Neural cell (in vitro differentiated cells): ENCODE measurements around the gene WDR13. TPM values are rescaled to one million over a fixed set of nuclear protein-coding genes. Genes with fewer than 3 reads are reported as not detected.

Experiments
- H2AFZ ChIP-seq: fragments of 200-600, 300-800 bp; sonication (generic), shearing (Covaris generic); 2 replicates; pipeline ENCODE4 v1.6.0; 2014; ENCODE audit warnings: low read depth, mild to moderate bottlenecking, antibody characterized with exemption, low read length, moderate library complexity
- H3F3A ChIP-seq: fragments of 200-600 bp; shearing (Covaris generic); 2 replicates; pipeline ENCODE4 v1.6.1; 2016; ENCODE audit warnings: mild to moderate bottlenecking, moderate library complexity, mixed read lengths, antibody characterized with exemption, low read length; ENCODE audit not compliant: insufficient read depth, poor library complexity, severe bottlenecking
- H3K27ac ChIP-seq: fragments of 200-600, 300-800 bp; sonication (generic), shearing (Covaris generic); 2 replicates; pipeline ENCODE4 v1.5.1; 2014; ENCODE audit warnings: mild to moderate bottlenecking, low read length, moderate library complexity
- H3K27me3 ChIP-seq: fragments of 300-800, 200-600 bp; sonication (generic), shearing (Covaris generic); 2 replicates; pipeline ENCODE4 v1.6.0; 2014; ENCODE audit warnings: mild to moderate bottlenecking, low read depth, low read length, moderate library complexity; ENCODE audit not compliant: insufficient read depth
- H3K36me3 ChIP-seq: fragments of 300-800, 200-600 bp; sonication (generic), shearing (Covaris generic); 2 replicates; pipeline ENCODE4 v1.5.1; 2014; ENCODE audit warnings: mild to moderate bottlenecking, antibody characterized with exemption, low read length, moderate library complexity; ENCODE audit not compliant: insufficient read depth
- H3K4me2 ChIP-seq: fragments of 300-800, 200-600 bp; sonication (generic), shearing (Covaris generic); 2 replicates; pipeline ENCODE4 v1.6.0; 2014; ENCODE audit warnings: mild to moderate bottlenecking, low read length
- H3K4me3 ChIP-seq: fragments of 300-800, 200-600 bp; sonication (generic), shearing (Covaris generic); 2 replicates; pipeline ENCODE4 v1.5.1; 2014; ENCODE audit warnings: mild to moderate bottlenecking, low read length, moderate library complexity
- H3K79me2 ChIP-seq: fragments of 200-600 bp; shearing (Covaris generic); replicated peaks from 2 replicates; pipeline ENCODE4 v1.6.0; 2014; ENCODE audit warnings: mild to moderate bottlenecking, low read length, moderate library complexity; ENCODE audit not compliant: insufficient read depth
- H3K9ac ChIP-seq: fragments of 300-800, 200-600 bp; sonication (generic), shearing (Covaris generic); 2 replicates; pipeline ENCODE4 v1.6.1; 2016; ENCODE audit warnings: mild to moderate bottlenecking, low read length, mixed read lengths
- H3K9me2 ChIP-seq: fragments of 200-600 bp; shearing (Covaris generic); 2 replicates; pipeline ENCODE4 v1.6.1; 2016; ENCODE audit warnings: mild to moderate bottlenecking, low read length, mixed read lengths; ENCODE audit not compliant: insufficient read depth
- H3K9me3 ChIP-seq: fragments of 200-600, 300-800 bp; sonication (generic), shearing (Covaris generic); 2 replicates; pipeline ENCODE4 v1.6.1; 2016; ENCODE audit warnings: mild to moderate bottlenecking, mixed run types, low read length, moderate library complexity, mixed read lengths
- H4K20me1 ChIP-seq: fragments of 200-600 bp; shearing (Covaris generic); 2 replicates; pipeline ENCODE4 v1.6.1; 2016; ENCODE audit warnings: mild to moderate bottlenecking, mixed run types; ENCODE audit not compliant: insufficient read depth
- CTCF ChIP-seq: fragments of 450-650 bp; IDR thresholded peaks from 2 replicates; pipeline ENCODE4 v1.5.1; 2014; ENCODE audit warnings: antibody characterized with exemption, mild to moderate bottlenecking, moderate library complexity; ENCODE audit not compliant: poor library complexity, severe bottlenecking
- EP300 ChIP-seq: fragments of 450-650 bp; conservative IDR thresholded peaks from 2 replicates; pipeline ENCODE4 v1.6.1; 2014; ENCODE audit warnings: antibody characterized with exemption, mild to moderate bottlenecking, moderate library complexity; ENCODE audit not compliant: poor library complexity, severe bottlenecking
- EZH2 ChIP-seq: fragments of 200-600, 300-800 bp; shearing (Covaris generic), sonication (generic); IDR thresholded peaks from 2 replicates; pipeline ENCODE4 v1.6.1; 2014; ENCODE audit warnings: antibody characterized with exemption, low read length, borderline replicate concordance, mild to moderate bottlenecking; ENCODE audit not compliant: insufficient read depth, poor library complexity, severe bottlenecking
- MXI1 ChIP-seq: fragments of 450-650 bp; conservative IDR thresholded peaks from 2 replicates; pipeline ENCODE4 v1.6.1; 2014; ENCODE audit warnings: antibody characterized with exemption, mild to moderate bottlenecking; ENCODE audit not compliant: poor library complexity, severe bottlenecking
- POLR2AphosphoS5 ChIP-seq: IDR thresholded peaks from 2 replicates; pipeline ENCODE4 v1.6.1; 2012
- RAD21 ChIP-seq: fragments of 450-650 bp; conservative IDR thresholded peaks from 2 replicates; pipeline ENCODE4 v1.6.1; 2014; ENCODE audit warnings: antibody characterized with exemption, mild to moderate bottlenecking, moderate library complexity
- REST ChIP-seq: IDR thresholded peaks from 2 replicates; pipeline ENCODE4 v1.6.1; 2012; ENCODE audit warnings: borderline replicate concordance
- SMC3 ChIP-seq: fragments of 450-650 bp; conservative IDR thresholded peaks from 2 replicates; pipeline ENCODE4 v1.6.1; 2014; ENCODE audit warnings: antibody characterized with exemption, mild to moderate bottlenecking, moderate library complexity; ENCODE audit not compliant: poor library complexity
- TAF1 ChIP-seq: IDR thresholded peaks from 2 replicates; pipeline ENCODE4 v1.6.1; 2012; ENCODE audit warnings: low read depth
- polyA plus RNA-seq: library from polyadenylated mRNA; depleted of rRNA; stranded (reverse); fragments of >200 nt; gene quantifications from 2 replicates; pipeline ENCODE4 v1.2.3, GENCODE V29; 2014

Gene WDR13
- polyA plus RNA-seq, 1 donor from 2014 or later, result 210 TPM

GRCh38 chrX:48595929-48596328, 1.4 kb upstream of the WDR13 start:
- no peaks in the 10 kb centered on the region for H3K9me3 ChIP-seq
- H2AFZ ChIP-seq, result no peak overlapping the region
- no peak overlapping the region for H3K4me3 ChIP-seq
- TF ChIP-seq POLR2AphosphoS5 (no peak), EP300 (no peak), CTCF (no peak), MXI1 (no peak), EZH2 (no peak), RAD21 (no peak), REST (no peak), TAF1 (no peak)
- H3K9ac ChIP-seq, result no peak overlapping the region
- no peaks in the 10 kb centered on the region for H3K9me2 ChIP-seq
- no peaks in the 10 kb centered on the region for H4K20me1 ChIP-seq
- no peaks in the 10 kb centered on the region for H3K27me3 ChIP-seq
- no peak overlapping the region for H3K27ac ChIP-seq
- no peaks in the 10 kb centered on the region for H3F3A ChIP-seq
- no peaks in the 10 kb centered on the region for H3K36me3 ChIP-seq
- no peaks in the 10 kb centered on the region for H3K79me2 ChIP-seq
- no peak overlapping the region for H3K4me2 ChIP-seq

- Histone ChIP-seq H3K27ac (peak overlapping the region; percentile 97), H3K79me2 (no peaks in the 10 kb centered on the region), H2AFZ (no peak overlapping the region), H3K9ac (peak overlapping the region; percentile 96), H3K4me2 (peak overlapping the region; percentile 35), H3K9me3 (no peaks in the 10 kb centered on the region), H4K20me1 (no peaks in the 10 kb centered on the region), H3K36me3 (no peaks in the 10 kb centered on the region), H3K4me3 (peak overlapping the region; percentile 89), H3K9me2 (no peaks in the 10 kb centered on the region), H3F3A (no peaks in the 10 kb centered on the region), H3K27me3 (no peaks in the 10 kb centered on the region)
- TF ChIP-seq TAF1, result no peak
- no peak for TF ChIP-seq SMC3
- TF ChIP-seq RAD21, result no peak
- no peak for TF ChIP-seq POLR2AphosphoS5
- no peak for TF ChIP-seq MXI1
- no peak for TF ChIP-seq EP300
- no peak for TF ChIP-seq CTCF
- TF ChIP-seq EZH2, result no peak
- TF ChIP-seq REST, result no peak
These were observed 1.3 kb downstream of the WDR13 start for GRCh38 chrX:48598614-48599013.
